WERI-Rb-1 (cell line): ENCODE measurements around the gene CSNK2A3.

Source experiments
- DNase-seq: peaks from one replicate; pipeline ENCODE4 v3.0.0-alpha.2; 2020
- H3K27ac ChIP-seq: fragments of 250-450 bp; sonication (Bioruptor Pico); 2 replicates; pipeline ENCODE4 v1.5.1; 2020; ENCODE audit warnings: mild to moderate bottlenecking, moderate library complexity
- H3K27me3 ChIP-seq: fragments of 250-450 bp; sonication (Bioruptor Pico); 2 replicates; pipeline ENCODE4 v1.5.1; 2021; ENCODE audit warnings: mild to moderate bottlenecking, low read depth, moderate library complexity; ENCODE audit not compliant: insufficient read depth, severe bottlenecking
- H3K36me3 ChIP-seq: fragments of 250-450 bp; sonication (Bioruptor Pico); 2 replicates; pipeline ENCODE4 v1.5.1; 2020; ENCODE audit warnings: mild to moderate bottlenecking, moderate library complexity
- H3K4me3 ChIP-seq: 2 replicates; pipeline ENCODE4 v1.5.1; 2011; ENCODE audit warnings: low read depth, mild to moderate bottlenecking, control low read depth, low read length
- H3K9me3 ChIP-seq: fragments of 250-450 bp; sonication (Bioruptor Pico); 2 replicates; pipeline ENCODE4 v1.5.1; 2021; ENCODE audit warnings: mild to moderate bottlenecking, moderate library complexity; ENCODE audit not compliant: severe bottlenecking
- CTCF ChIP-seq: IDR thresholded peaks from 2 replicates; pipeline ENCODE4 v1.5.1; 2011; ENCODE audit warnings: low read depth, mild to moderate bottlenecking, control low read depth, inconsistent platforms, low read length

Gene CSNK2A3

GRCh38 chr11:11311169-11311568 lies 41.9 kb downstream of the CSNK2A3 start:
- H3K9me3 ChIP-seq: no peaks in the 10 kb centered on the region
- no peaks in the 10 kb centered on the region for H3K36me3 ChIP-seq
- no peaks in the 10 kb centered on the region for H3K27me3 ChIP-seq
- TF ChIP-seq CTCF: no peak
- no peak overlapping the region for H3K27ac ChIP-seq
- no peak for DNase-seq
- no peak overlapping the region for H3K4me3 ChIP-seq

- no peaks in the 10 kb centered on the region for H3K9me3 ChIP-seq
- no peaks in the 10 kb centered on the region for H3K27me3 ChIP-seq
- no peaks in the 10 kb centered on the region for H3K36me3 ChIP-seq
- no peak for DNase-seq
- no peak overlapping the region for H3K27ac ChIP-seq
- no peak for TF ChIP-seq CTCF
- H3K4me3 ChIP-seq: no peak overlapping the region
Measured at GRCh38 chr11:11309906-11310305, 43.1 kb downstream of the CSNK2A3 start.

- no peak for TF ChIP-seq CTCF
- Histone ChIP-seq H3K4me3 (no peak overlapping the region), H3K27me3 (no peaks in the 10 kb centered on the region), H3K9me3 (no peaks in the 10 kb centered on the region), H3K27ac (no peak overlapping the region), H3K36me3 (no peaks in the 10 kb centered on the region)
- DNase-seq: no peak
Measured at GRCh38 chr11:11308249-11308648, 44.8 kb downstream of the CSNK2A3 start.

GRCh38 chr11:11306855-11307254 lies 46.2 kb downstream of the CSNK2A3 start:
- no peak for DNase-seq
- no peak for TF ChIP-seq CTCF
- H3K4me3 ChIP-seq: no peak overlapping the region

GRCh38 chr11:11304550-11304949 lies 48.5 kb downstream of the CSNK2A3 start:
- H3K27me3 ChIP-seq: no peaks in the 10 kb centered on the region
- H3K27ac ChIP-seq: no peak overlapping the region
- TF ChIP-seq CTCF: no peak
- H3K9me3 ChIP-seq: no peaks in the 10 kb centered on the region
- no peak for DNase-seq
- no peaks in the 10 kb centered on the region for H3K36me3 ChIP-seq
- H3K4me3 ChIP-seq: no peak overlapping the region

More at GRCh38 chr11:11306855-11307254, 46.2 kb downstream of the CSNK2A3 start:
- Histone ChIP-seq H3K9me3 (no peaks in the 10 kb centered on the region), H3K36me3 (no peaks in the 10 kb centered on the region), H3K27me3 (no peaks in the 10 kb centered on the region), H3K27ac (no peak overlapping the region)

GRCh38 chr11:11302565-11302964 lies 50.5 kb downstream of the CSNK2A3 start:
- no peak for TF ChIP-seq CTCF
- H3K9me3 ChIP-seq: no peaks in the 10 kb centered on the region
- H3K27ac ChIP-seq: no peak overlapping the region
- no peak for DNase-seq
- H3K27me3 ChIP-seq: no peaks in the 10 kb centered on the region
- no peak overlapping the region for H3K4me3 ChIP-seq
- H3K36me3 ChIP-seq: no peaks in the 10 kb centered on the region
